Stimulated activated CD4-positive, alpha-beta T cell treated with anti-CD3 and anti-CD28 coated beads, Interleukin-12 subunit alpha, Interleukin-12 subunit beta, amount 100 ng/mL, for 4 hours (primary cell): ENCODE data around the gene SLC6A11.

Experiments
- DNase-seq: peaks from one replicate; pipeline ENCODE4 v3.0.0-alpha.2; 2020

SLC6A11 gene

GRCh38 chr3:10933805-10934481 is 117.9 kb downstream of the SLC6A11 start:
- DNase-seq = no peak

GRCh38 chr3:10935028-10935427 is 119.0 kb downstream of the SLC6A11 start:
- no peak for DNase-seq

DNA sequence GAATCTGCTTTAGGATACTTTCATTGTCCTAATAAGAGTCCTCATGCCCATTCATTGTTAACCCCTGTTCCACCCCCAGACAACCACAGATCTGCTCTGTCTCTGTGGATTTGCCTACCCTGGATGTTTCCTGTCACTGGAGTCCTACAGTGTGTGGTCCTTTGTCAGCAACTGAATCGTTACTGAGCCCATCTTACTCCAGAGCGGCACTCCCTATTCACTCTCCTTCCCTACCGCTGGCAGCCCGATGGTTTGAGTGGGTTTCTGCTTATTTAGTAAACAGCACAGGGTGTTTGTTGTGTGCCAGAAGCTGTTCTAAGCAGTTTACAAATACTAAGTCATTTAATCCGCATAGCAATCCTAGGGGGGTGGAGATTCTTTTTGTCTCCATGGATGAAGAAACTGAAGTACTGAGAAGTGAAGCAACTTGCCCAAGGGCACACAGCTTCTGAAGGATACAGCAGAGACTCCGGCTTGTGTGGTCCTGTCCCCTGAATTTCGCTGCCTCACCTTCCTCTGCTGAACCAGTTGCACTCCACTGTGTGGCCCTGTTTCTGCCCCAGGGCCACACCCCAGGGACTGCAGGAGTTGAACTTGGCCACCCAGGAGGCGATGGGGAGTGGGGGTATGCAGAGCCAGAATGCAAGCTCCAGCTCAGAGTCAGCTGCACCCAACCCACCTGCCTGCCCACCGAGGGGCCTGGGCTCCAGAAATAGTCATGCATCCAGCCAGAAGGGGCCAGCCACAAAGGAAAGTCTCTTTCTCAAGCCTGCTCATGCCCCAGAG is 120.0 kb downstream of the SLC6A11 start:
- DNase-seq = no peak

DNA sequence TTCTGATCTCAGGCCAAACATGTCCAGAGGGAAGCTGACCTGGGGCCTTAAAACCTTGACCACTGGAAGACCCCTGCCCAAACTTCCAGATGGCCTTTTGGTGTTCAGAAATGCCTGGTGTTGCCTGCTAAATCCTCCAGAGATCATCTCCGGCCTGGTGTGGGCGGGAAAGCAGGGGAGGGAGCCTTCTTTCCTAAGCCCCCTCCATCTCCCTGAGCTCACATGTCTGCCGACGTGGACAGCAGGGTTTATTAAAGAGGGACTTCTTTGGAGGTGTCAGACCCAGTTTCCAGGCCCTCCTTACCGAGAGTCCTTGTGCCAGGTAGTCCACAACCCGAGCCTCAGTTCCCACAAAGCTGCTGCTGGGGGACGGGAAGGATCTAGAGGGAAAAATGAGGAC is 120.7 kb downstream of the SLC6A11 start:
- DNase-seq = no peak

DNA sequence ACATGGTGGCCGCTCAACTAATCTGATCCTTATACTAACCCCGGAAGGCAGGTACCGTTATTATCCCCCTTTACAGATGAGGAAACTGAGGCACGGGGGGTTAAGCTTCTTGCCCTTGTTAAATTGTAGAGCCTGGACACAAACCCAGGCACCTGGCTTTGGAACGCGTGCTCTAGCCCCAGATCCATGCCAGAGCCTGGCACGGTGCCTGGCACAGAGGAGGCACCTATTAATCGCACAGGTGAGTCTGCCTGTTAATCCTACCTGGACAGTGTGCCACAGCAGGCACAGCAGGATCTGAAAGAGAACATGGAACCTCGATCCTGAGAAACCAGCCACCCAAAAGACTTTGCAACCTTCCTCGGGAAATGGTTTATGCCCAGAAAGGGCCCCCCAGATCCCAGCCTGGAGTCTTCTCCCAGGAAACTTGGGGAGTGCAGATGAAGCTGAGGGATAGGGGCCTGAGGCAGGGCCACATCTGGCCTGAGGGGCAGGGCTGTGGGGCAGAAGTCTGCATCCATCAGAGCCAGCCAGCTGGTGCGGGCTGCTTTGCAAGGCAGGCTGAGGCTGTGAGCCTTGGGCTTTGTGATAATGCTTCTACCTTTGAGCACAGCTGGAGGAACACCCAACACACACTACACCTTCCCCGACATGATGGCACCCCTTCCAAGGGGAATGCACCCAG is 121.3 kb downstream of the SLC6A11 start:
- no peak for DNase-seq

DNA sequence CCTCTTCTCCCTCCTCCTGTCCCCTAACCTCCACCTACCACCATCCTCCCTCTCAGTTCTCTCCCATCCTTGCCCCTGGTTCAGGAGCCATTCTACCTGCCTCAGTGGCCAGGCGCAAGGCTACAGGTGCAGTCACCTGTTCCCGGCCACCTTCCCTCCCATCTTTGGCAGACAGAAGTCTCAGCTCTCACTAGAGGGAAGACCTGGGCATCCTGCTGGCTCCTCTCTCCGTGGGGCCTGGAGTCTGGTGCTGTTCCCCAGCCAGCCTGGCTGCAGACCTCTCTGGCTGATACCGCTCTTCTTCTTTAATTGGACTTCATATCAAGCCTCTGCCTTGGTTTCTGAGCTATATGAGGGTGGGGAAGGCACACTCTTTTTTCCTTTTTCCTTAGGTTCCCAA is 123.5 kb downstream of the SLC6A11 start:
- DNase-seq = no peak

DNA sequence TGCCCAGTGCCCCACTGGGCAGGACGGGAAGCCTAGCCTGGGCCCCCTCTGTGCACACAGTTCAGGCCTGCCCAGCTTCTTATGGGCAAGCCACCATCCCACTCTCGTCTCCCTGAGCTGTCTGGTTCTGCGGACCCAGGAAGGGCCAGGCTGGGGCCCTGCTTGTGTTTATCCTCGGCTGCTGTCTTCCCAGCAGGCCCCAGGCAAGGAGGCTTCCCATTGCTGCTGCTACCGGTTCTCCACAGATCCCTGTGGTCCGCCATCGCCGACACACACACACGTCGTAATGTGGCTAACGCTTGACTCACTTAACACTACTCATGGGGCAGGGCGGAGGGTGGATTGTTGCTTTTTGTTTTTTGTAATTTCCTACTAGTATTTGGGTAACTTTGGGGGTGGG is 124.1 kb downstream of the SLC6A11 start:
- no peak for DNase-seq

DNA sequence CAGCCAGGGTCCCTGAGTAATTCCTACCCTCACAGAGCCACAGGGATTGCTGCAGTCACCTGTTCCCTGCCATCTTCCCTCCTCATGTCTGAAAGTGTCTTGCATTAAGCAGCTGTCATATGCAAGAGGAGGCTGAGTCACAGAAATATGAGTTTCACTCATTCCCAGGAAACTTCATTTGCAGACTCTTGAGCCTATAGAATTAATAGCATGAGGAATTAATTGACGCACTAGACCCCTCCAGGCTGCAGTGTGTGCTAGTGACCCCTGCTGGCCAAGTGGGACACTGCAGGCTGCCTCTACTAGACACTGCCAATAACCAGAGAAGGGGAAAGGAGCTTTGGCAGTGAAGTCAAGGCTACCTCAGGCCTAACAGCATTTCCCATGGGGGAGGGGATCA is 125.9 kb downstream of the SLC6A11 start:
- DNase-seq = peak; percentile 10

DNA sequence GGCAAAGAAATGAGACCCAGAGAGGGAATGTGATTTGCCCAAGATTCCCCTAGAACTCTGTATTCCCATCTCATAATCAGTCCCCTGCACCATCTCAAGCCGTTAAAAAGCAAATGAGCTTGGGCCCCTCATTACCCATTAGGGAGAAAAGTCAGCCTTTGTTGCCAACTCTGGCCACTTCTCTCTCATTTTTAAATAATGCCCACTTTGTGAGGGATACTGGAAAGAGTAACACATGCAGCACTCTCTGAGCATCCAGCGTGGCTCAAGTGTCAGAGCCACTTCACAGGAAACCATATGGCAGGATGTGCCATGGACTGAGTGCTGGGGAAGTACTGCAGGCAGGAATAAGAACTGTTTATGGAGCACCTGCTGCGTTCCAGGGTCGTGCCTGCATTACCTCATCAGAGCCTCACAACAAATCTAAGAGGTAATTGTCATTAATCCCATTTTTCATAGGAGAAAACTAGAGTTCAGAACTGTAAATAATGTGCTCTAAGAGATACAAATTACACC is 126.7 kb downstream of the SLC6A11 start:
- no peak for DNase-seq

DNA sequence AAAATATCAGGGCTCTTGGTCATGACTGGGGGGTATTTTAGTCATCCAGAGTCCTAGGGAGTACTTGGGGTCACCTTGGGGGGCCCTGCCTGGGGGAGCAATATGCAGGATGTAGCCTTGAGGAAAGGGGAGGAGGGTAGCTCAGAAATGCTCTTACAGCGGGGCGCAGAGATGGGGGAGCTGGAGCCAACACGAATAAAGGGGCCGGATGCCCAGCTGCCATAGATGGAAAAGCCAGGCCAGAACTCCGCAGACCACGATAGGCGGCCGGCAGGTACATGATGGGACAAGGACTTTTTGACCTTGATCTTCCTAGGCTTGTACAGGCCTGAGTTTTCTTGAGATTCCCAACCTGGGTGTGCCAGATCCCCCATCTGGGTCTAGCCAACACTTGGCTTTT is 128.8 kb downstream of the SLC6A11 start:
- no peak for DNase-seq

DNA sequence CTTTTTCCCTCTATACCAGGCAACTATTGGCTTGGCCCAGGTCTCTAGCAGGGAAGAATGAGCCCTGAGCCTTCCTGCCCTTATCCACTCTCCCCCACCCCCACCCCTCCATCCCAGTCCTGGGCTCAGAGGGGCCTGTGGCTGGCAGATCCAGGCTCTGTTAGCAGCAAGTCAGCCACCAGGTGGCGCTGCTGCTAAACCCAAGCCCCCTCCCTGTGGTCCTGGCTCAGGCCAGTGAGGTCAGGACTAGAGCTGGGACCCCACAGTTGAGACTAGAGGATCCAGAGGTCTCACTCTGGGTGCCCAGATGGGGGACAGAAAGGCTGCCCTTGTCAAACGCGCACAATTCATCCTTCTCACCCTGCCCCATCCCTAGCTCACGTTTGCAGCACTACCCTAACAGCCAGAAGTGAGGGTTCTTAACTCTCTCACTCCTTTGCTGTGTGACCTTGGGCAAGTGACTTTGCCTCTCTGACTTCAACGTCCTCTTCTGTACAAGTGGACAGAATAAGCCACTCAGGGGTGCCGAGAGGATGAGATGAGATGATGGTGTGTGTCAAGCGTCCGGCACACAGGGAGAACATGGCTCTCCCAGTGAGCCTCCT is 129.8 kb downstream of the SLC6A11 start:
- DNase-seq = peak; percentile 50

DNA sequence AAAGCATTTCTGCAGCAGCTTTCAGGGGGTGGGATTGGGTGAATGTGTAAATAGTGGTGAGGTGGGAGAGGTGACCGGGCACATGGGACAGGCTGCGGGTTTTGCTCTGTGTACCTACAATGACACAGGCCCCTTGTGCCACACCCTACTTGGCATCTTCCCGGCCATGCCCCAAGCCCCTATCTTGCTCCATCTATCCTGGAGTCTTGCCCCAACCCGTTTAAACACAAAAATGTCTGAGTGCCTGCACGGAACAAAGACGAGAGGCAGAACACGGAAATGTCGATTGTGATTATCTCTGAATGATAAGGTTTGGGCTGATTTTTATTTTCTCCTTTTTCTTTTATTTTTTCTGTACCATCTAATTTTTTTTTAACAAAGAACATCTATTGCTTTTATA is 130.5 kb downstream of the SLC6A11 start:
- DNase-seq = no peak

GRCh38 chr3:10948326-10948725 is 132.3 kb downstream of the SLC6A11 start:
- no peak for DNase-seq

DNA sequence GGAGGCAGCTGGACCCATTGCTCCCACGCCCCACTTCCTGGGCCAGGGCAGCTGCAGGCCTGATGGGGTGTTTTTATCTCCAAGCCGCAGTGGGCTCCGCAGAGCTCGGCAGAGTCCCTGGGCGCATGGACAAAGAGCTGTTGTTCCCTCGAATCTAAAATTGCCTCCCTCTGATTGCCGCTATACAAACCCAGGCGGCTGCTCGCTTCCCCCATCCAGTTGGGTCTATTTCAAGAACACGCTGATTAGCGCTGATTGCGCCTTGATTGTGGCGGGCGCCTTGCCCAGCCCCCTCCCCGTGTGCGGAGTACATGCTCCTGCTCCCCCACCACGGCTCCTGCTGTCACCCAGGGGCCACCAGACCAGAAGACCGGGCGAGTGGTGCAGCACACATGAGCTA is 133.2 kb downstream of the SLC6A11 start:
- no peak for DNase-seq

DNA sequence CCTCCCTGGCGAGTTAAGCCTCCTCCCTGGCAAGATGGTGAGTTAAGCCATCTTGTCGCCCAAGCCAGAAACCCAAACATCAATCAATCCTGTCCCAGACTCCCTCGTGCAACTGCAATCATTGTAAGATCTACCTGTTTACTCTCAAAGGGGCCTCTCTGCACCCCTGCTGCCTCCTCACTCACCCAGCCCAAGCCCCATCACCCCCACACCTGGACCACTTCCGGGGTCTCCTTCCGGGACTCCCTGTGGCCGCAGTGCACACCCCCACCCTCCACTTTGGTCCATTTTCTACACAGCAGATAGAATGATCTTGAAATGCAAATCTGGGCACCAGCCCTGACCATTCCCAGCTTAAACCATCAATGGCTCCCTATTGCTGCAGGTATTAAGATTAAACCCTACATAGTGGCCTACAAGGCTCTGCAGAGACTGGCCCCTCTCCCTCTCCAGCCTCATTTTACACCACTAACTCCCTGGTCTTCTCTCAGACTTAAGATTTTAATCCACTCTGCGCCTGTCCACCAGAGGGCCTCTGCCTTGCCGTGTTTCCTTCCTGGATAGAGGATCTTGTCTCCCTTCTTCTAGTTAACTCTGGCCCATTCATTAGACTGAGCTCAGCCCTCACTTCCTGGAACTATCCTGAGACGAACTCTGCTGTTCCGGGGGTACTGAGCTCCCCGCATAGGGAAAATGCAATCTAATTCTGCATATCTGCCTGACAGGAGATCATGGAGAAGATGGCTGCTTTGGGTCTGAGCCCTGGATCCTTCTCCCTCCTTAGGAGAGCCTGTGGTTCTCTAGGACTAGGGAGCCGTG is 134.7 kb downstream of the SLC6A11 start:
- DNase-seq = no peak

GRCh38 chr3:10951295-10951926 is 135.4 kb downstream of the SLC6A11 start:
- DNase-seq = no peak

DNA sequence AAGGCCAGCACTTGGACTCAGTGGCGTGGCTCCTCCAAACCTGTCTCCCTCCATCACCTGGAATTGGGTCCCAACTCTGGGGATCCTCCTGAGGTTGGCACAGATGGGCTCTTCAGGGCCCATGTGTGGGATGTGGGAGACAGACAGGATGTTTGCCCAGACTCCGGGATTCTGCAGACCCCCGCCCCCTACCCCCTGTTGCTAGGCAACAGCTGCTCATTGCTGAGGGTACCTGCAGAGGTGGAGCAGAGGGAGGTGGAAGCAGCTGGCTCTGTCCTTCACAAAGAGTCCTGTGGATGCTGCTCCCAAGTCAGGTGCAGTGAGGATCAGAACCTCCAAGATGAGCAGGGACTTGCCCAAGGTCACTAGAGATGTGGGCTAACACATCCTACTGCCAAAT is 136.5 kb downstream of the SLC6A11 start:
- no peak for DNase-seq

DNA sequence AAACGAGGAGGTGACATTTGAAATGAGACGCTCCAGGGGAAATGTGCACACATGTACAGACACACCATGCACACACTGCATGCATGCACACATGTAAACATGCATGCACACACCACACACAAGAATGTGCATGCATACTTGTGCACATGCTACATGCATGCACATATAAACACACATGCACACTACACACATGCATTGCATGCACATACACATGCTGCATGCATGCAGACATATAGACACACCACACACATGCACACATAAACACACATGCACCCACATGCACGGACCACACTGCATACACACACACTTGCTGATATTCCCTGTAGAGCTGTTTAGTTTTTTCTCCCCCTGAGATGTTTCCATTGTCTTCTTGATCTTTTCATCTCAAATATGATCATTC is 138.7 kb downstream of the SLC6A11 start:
- DNase-seq = no peak

DNA sequence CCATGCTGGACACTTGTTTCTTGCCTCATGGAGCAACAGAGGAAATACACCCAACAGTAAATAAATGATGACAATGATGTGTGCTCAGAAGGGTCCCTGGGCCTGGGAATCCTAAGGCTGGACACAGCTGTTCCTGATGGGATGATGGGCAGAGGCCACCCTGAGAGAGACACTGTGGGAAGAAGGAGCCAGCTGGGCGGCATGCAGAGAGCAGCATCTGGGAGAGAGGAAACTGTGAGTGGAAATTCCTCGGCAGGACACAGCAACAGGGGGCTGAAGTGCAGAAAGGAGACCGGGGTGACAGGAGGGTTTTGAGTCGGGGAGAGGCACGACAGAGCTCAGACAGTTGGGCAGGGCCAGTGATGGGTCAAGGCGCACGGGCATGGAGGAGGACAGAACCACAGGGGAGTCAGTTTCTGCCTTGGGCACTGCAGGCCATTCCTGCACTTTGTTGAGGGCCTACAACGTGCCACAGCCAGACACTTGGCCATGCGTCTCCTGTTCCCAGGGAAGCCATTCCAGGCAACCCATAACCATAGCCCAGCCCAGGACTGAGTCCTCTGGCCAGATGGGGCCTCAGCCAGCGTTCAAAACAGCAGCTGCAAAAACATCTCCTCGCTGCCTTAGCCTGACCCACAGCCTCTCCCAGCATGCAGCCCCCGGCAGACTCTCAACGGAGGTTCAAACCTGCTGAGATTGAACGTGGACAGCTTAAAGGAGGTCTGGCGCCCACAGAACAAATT is 139.9 kb downstream of the SLC6A11 start:
- DNase-seq = no peak

- DNase-seq = no peak
These were observed 140.5 kb downstream of the SLC6A11 start for GRCh38 chr3:10956531-10956930.

DNA sequence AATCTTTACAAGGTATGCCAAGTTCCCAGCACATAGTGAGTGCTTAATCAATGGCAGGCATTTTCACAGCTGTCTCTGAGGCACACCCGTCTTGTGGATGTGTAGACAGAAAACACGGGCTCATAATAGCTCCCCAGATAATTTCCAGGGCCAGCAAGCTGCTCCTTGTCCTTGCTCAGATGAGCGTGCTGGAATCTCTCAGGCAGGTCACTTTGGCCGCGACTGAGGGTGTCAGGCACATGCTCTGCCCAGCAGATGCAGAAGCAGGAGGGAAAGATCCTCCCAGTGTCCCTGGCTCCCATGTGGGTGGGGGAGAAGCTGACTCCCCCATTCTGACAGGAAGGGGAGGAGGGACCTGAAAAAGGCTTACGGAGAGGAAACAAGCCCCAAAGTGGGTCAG is 141.0 kb downstream of the SLC6A11 start:
- DNase-seq = no peak
